Thyroid gland (tissue), 4 donors: ENCODE results near the gene MAST3. TPM values are rescaled to one million over a fixed set of nuclear protein-coding genes. Genes with fewer than 3 reads are reported as not detected.

Source experiments
- DNase-seq, 2 donors: peaks; one replicate each; pipeline ENCODE4 v3.0.0-alpha.2; 2019
- H3K27ac ChIP-seq, 3 donors: fragments of 200-600 bp; sonication (generic); 1 replicate in 2 of 3; 2 replicates in 1 of 3; pipeline ENCODE4 v1.5.1; 2016 to 2019; ENCODE audit warnings: mild to moderate bottlenecking in 1 of 3, moderate library complexity in 1 of 3
- H3K27me3 ChIP-seq: fragments of 200-600 bp; sonication (generic); one replicate; pipeline ENCODE4 v1.5.1; 2019
- H3K36me3 ChIP-seq, 2 donors: fragments of 200-600 bp; sonication (generic); one replicate each; pipeline ENCODE4 v1.5.1; 2016 to 2019
- H3K4me1 ChIP-seq, 2 donors: fragments of 200-600 bp; sonication (generic); one replicate each; pipeline ENCODE4 v1.5.1; 2017 to 2019
- H3K4me3 ChIP-seq, 3 donors: fragments of 200-600 bp; sonication (generic); replicated peaks in 1 of 3; 1 replicate in 2 of 3; 2 replicates in 1 of 3; pipeline ENCODE4 v1.5.1; 2016; ENCODE audit warnings: mild to moderate bottlenecking in 1 of 3
- H3K9me3 ChIP-seq: fragments of 200-600 bp; sonication (generic); one replicate; pipeline ENCODE4 v1.5.1; 2017
- CTCF ChIP-seq, 6 experiments: fragments of 200-600 bp in 3 of 6; fragments of 450-650 bp in 3 of 6; sonication (generic) in 3 of 6; IDR thresholded peaks; one replicate each; pipeline ENCODE4 v1.5.1; 2016 to 2019; ENCODE audit warnings: antibody characterized with exemption in 6 of 6, mild to moderate bottlenecking in 2 of 6, inconsistent platforms in 1 of 6, moderate library complexity in 1 of 6
- POLR2A ChIP-seq, 2 donors: fragments of 450-650 bp; IDR thresholded peaks; one replicate each; pipeline ENCODE4 v1.6.1; 2017; ENCODE audit warnings: antibody characterized with exemption in 2 of 2, mild to moderate bottlenecking in 2 of 2, moderate library complexity in 1 of 2
- WGBS, 2 donors: methylation state at CpG; one replicate each; pipeline ENCODE4 v1.1.5; 2017; 5-methylcytosine and 5-hydroxymethylcytosine counted together
- intact Hi-C: fragments of 100-400 bp; cut with DNase I; formaldehyde crosslinking; loops from one replicate; pipeline ENCODE4 v1.15.1; 2023
- total RNA-seq, 4 donors: library from RNA; depleted of rRNA; stranded (reverse); fragments of >200 nt; gene quantifications; one replicate each; pipeline ENCODE4 v1.2.3, GENCODE V29; 2016

MAST3 gene
- total RNA-seq, 4 donors from 2014 or later, result 4.8 to 5.6 (median 5.0) TPM

DNA sequence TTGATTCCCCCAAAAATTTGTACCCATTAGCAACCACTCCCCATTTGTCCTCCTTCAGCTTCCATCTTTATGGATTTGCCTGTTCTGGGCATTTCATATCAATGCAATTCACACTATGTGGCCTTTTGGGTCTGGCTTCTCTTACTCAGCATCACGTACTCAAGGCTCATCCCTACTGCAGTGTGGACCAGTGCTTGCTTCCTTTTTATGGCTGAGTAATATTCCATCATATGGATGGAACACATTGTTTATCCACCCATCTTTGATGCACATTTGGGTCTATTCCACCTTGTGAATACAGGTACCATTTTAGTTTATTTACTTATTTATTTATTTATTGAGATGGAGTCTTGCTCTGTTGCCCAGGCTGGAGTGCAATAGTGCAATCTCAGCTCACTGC lies 42.9 kb downstream of the MAST3 start:
- Histone ChIP-seq H3K9me3 (no peaks in the 10 kb centered on the region), H3K27me3 (no peaks in the 10 kb centered on the region), H3K27ac (no peak overlapping the region), H3K4me3 (no peak overlapping the region), H3K36me3 (peaks cover 8 to 26% of the 10 kb centered on the region in 2 donors), H3K4me1 (no peaks in the 10 kb centered on the region)
- intact Hi-C loops, result no loop called here
- DNase-seq, result no peak
- WGBS, 2 donors, result 97 to 100% methylated on average over 1 of the region's 1 CpG
- TF ChIP-seq POLR2A (IDR thresholded peaks at IDR 0.05) (no peak), CTCF (IDR thresholded peaks at IDR 0.05) (no peak)

- WGBS, 2 donors, result 99% methylated on average over 6 of the region's 6 CpGs
- Histone ChIP-seq H3K36me3 (peaks cover 8 to 32% of the 10 kb centered on the region in 2 donors), H3K27me3 (no peaks in the 10 kb centered on the region), H3K4me1 (no peaks in the 10 kb centered on the region), H3K4me3 (no peak overlapping the region), H3K27ac (no peak overlapping the region), H3K9me3 (no peaks in the 10 kb centered on the region)
- DNase-seq, result no peak
- intact Hi-C loops, result no loop called here
- TF ChIP-seq CTCF (IDR thresholded peaks at IDR 0.05) (no peak), POLR2A (IDR thresholded peaks at IDR 0.05) (no peak)
These were observed 43.5 kb downstream of the MAST3 start for GRCh38 chr19:18141031-18141430.

DNA sequence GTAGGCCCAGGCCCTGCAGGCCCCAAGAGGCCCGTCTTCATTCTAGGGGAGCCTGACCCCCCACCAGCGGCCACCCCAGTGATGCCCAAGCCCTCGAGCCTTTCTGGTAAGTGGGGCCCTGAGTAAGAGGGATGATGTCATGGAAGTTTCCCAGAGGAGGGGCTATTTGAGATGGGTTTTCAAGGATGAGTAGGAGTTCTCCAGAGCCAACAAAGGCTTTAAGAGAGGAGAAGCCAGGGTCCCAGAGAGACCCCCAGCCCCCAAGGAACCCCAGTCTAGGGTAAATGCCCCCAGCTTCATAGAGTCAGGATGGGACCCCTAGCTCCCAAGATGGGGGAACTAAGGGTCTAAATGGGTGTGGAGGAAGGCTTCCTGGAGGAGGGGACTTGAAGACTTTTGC lies 46.3 kb downstream of the MAST3 start:
- TF ChIP-seq CTCF (IDR thresholded peaks at IDR 0.05), result no peak
- TF ChIP-seq POLR2A (IDR thresholded peaks at IDR 0.05), result no peak
- no peak overlapping the region for H3K4me3 ChIP-seq
- peaks cover 8 to 34% of the 10 kb centered on the region in 2 donors for H3K36me3 ChIP-seq
- H3K27me3 ChIP-seq, result no peaks in the 10 kb centered on the region
- no peaks in the 10 kb centered on the region for H3K4me1 ChIP-seq
- DNase-seq, result no peak
- H3K9me3 ChIP-seq, result no peaks in the 10 kb centered on the region
- no peak overlapping the region for H3K27ac ChIP-seq
- intact Hi-C loops, result no loop called here
- WGBS, 2 donors, result 100% methylated on average over 1 of the region's 3 CpGs; no CpG with 5 or more reads in 1 of the 2 donors

DNA sequence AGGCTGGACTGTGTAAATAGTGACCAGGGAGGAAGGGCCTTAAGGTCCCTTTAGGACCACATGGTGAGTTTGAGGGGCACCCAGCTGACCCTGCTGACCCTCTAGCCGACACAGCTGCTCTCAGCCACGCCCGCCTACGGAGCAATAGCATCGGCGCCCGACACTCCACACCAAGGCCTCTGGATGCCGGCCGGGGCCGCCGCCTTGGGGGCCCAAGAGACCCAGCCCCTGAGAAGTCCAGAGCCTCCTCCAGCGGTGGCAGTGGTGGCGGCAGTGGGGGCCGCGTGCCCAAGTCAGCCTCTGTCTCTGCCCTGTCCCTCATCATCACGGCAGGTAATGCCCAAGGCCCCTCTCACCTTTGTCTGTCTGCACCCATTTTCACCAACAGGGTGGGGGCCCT lies 46.8 kb downstream of the MAST3 start:
- Histone ChIP-seq H3K27ac (no peak overlapping the region), H3K9me3 (no peaks in the 10 kb centered on the region), H3K4me1 (no peaks in the 10 kb centered on the region), H3K4me3 (no peak overlapping the region), H3K27me3 (no peaks in the 10 kb centered on the region), H3K36me3 (peaks cover 8 to 30% of the 10 kb centered on the region in 2 donors)
- intact Hi-C loops, result no loop called here
- DNase-seq, result no peak
- TF ChIP-seq POLR2A (IDR thresholded peaks at IDR 0.05) (no peak), CTCF (IDR thresholded peaks at IDR 0.05) (no peak)
- WGBS, 2 donors, result 90 to 95% methylated on average over 3 to 9 of the region's 16 CpGs

GRCh38 chr19:18144906-18145305 lies 47.3 kb downstream of the MAST3 start:
- no peak for TF ChIP-seq CTCF (IDR thresholded peaks at IDR 0.05)
- H3K36me3 ChIP-seq, result peaks cover 8 to 30% of the 10 kb centered on the region in 2 donors
- intact Hi-C loops, result no loop called here
- DNase-seq, result no peak
- no peak overlapping the region for H3K4me3 ChIP-seq
- no peaks in the 10 kb centered on the region for H3K9me3 ChIP-seq
- H3K27ac ChIP-seq, result no peak overlapping the region
- H3K27me3 ChIP-seq, result no peaks in the 10 kb centered on the region
- 95 to 96% methylated on average over 27 to 28 of the region's 28 CpGs for WGBS, 2 donors
- no peaks in the 10 kb centered on the region for H3K4me1 ChIP-seq
